GM12872 (cell line): ENCODE results near the gene SEMA5A.

Experiments used
- CTCF ChIP-seq: IDR thresholded peaks from 3 replicates; pipeline ENCODE4 v1.5.1; 2011; ENCODE audit warnings: low read depth, mild to moderate bottlenecking, low read length, moderate library complexity; ENCODE audit not compliant: insufficient read depth

The SEMA5A gene

GRCh38 chr5:9537223-9538141, 8.4 kb downstream of the SEMA5A start:
- no peak for TF ChIP-seq CTCF

GRCh38 chr5:9536717-9537116, 9.2 kb downstream of the SEMA5A start:
- TF ChIP-seq CTCF, result no peak

- TF ChIP-seq CTCF, result no peak
These were observed 10.9 kb downstream of the SEMA5A start for GRCh38 chr5:9534881-9535517.

GRCh38 chr5:9533562-9534364, 12.1 kb downstream of the SEMA5A start:
- TF ChIP-seq CTCF, result no peak

- no peak for TF ChIP-seq CTCF
These were observed 12.8 kb downstream of the SEMA5A start for GRCh38 chr5:9533096-9533495.

GRCh38 chr5:9529513-9529912, 16.4 kb downstream of the SEMA5A start:
- no peak for TF ChIP-seq CTCF

- TF ChIP-seq CTCF, result no peak
These were observed 16.8 kb downstream of the SEMA5A start for GRCh38 chr5:9529041-9529480.
